GM12878 (cell line): ENCODE measurements around the gene SLC44A4. TPM values are rescaled to one million over a fixed set of nuclear protein-coding genes. Genes with fewer than 3 reads are reported as not detected.

ENCODE experiments used
- ATF7 ChIP-seq: fragments of 450-650 bp; IDR thresholded peaks from 2 replicates; pipeline ENCODE4 v1.6.1; 2016; ENCODE audit warnings: low read depth, mild to moderate bottlenecking
- BCLAF1 ChIP-seq: fragments of 450-650 bp; IDR thresholded peaks from 2 replicates; pipeline ENCODE4 v1.6.1; 2017; ENCODE audit warnings: antibody characterized with exemption, mild to moderate bottlenecking, moderate library complexity
- CHD4 ChIP-seq: fragments of 200-600 bp; sonication (generic); IDR thresholded peaks from 2 replicates; pipeline ENCODE4 v1.6.1; 2016; ENCODE audit warnings: mild to moderate bottlenecking
- CREB1 ChIP-seq: IDR thresholded peaks from 2 replicates; pipeline ENCODE4 v1.6.1; 2012; ENCODE audit warnings: low read depth, mild to moderate bottlenecking, inconsistent platforms
- E2F4 ChIP-seq: IDR thresholded peaks from 2 replicates; pipeline ENCODE4 v1.6.1; 2012; ENCODE audit warnings: low read depth, low read length, improper control_type of control experiment
- FOXM1 ChIP-seq: IDR thresholded peaks from 2 replicates; pipeline ENCODE4 v1.6.1; 2012; ENCODE audit warnings: low read depth, mild to moderate bottlenecking, inconsistent platforms, low read length, moderate library complexity
- IKZF1 ChIP-seq: fragments of 450-650 bp; conservative IDR thresholded peaks from 2 replicates; pipeline ENCODE4 v1.6.1; 2017; ENCODE audit warnings: antibody characterized with exemption, mild to moderate bottlenecking
- IKZF2 ChIP-seq, 2 experiments: fragments of 450-650 bp; IDR thresholded peaks; 2 replicates each; pipeline ENCODE4 v1.6.1; 2017; ENCODE audit warnings: mild to moderate bottlenecking in 2 of 2, moderate library complexity in 2 of 2
- IRF5 ChIP-seq: fragments of 450-650 bp; IDR thresholded peaks from 2 replicates; pipeline ENCODE4 v1.6.1; 2017; ENCODE audit warnings: borderline replicate concordance
- KLF5 ChIP-seq: fragments of 450-650 bp; IDR thresholded peaks from 2 replicates; pipeline ENCODE4 v1.6.1; 2014; ENCODE audit warnings: mild to moderate bottlenecking; ENCODE audit not compliant: partially characterized antibody
- RELA ChIP-seq: fragments of 450-650 bp; IDR thresholded peaks from 2 replicates; pipeline ENCODE4 v1.8.0; 2014; ENCODE audit warnings: borderline replicate concordance; ENCODE audit not compliant: partially characterized antibody
- SMAD5 ChIP-seq: IDR thresholded peaks from 2 replicates; pipeline ENCODE4 v1.6.1; 2016; ENCODE audit warnings: antibody characterized with exemption, low read depth
- TCF12 ChIP-seq: IDR thresholded peaks from 2 replicates; pipeline ENCODE4 v1.6.1; 2011; ENCODE audit warnings: low read depth, mild to moderate bottlenecking, low read length
- TCF3 ChIP-seq: IDR thresholded peaks from 2 replicates; pipeline ENCODE4 v1.6.1; 2012; ENCODE audit warnings: low read depth, mild to moderate bottlenecking, low read length, borderline replicate concordance; ENCODE audit not compliant: insufficient read depth
- polyA plus RNA-seq, 11 experiments: library from polyadenylated mRNA; depleted of rRNA in 4 of 11; unstranded in 6 of 11; stranded (reverse) in 5 of 11; fragments of >200 nt; fragmentation: Nextera tagmentation in 4 of 11; fragmentation: Illumina TruSeq in 1 of 11; extraction: Ambion mirVana in 4 of 11; extraction: Trizol in 1 of 11; gene quantifications; 1 replicate in 1 of 11; 2 replicates in 10 of 11; pipeline versions ENCODE4 v1.2.1 to v1.2.3, GENCODE V29; 2011 to 2016; ENCODE audit warnings: inconsistent platforms in 2 of 11, missing spikeins in 2 of 11, low read depth in 1 of 11
- total RNA-seq, 4 experiments: library from RNA; depleted of rRNA in 3 of 4; stranded (reverse); fragments of >200 nt in 3 of 4; fragmentation: Illumina TruSeq in 1 of 4; extraction: Trizol in 1 of 4; gene quantifications; 2 replicates each; pipeline versions ENCODE4 v1.2.1 to v1.2.3, GENCODE V29; 2013 to 2021
- TF ChIP-seq, protein P1 (sequence below): fragments of 450-650 bp; formaldehyde crosslinking; IDR thresholded peaks from 2 replicates; pipeline ENCODE4 v1.4.0; 2020; ENCODE audit warnings: mild to moderate bottlenecking, moderate library complexity
- TF ChIP-seq, protein P2 (sequence below): fragments of 450-650 bp; IDR thresholded peaks from 2 replicates; pipeline ENCODE4 v1.6.1; 2018; ENCODE audit warnings: mild to moderate bottlenecking, low read depth, moderate library complexity; ENCODE audit not compliant: partially characterized antibody

The SLC44A4 gene
- total and polyA plus RNA-seq, 10 of the 15 experiments (the other 5 are each of a cell fraction or from before 2014, with no cell fraction given), result 0.04 to 0.24 (median 0.15) TPM; not detected in 3

DNA sequence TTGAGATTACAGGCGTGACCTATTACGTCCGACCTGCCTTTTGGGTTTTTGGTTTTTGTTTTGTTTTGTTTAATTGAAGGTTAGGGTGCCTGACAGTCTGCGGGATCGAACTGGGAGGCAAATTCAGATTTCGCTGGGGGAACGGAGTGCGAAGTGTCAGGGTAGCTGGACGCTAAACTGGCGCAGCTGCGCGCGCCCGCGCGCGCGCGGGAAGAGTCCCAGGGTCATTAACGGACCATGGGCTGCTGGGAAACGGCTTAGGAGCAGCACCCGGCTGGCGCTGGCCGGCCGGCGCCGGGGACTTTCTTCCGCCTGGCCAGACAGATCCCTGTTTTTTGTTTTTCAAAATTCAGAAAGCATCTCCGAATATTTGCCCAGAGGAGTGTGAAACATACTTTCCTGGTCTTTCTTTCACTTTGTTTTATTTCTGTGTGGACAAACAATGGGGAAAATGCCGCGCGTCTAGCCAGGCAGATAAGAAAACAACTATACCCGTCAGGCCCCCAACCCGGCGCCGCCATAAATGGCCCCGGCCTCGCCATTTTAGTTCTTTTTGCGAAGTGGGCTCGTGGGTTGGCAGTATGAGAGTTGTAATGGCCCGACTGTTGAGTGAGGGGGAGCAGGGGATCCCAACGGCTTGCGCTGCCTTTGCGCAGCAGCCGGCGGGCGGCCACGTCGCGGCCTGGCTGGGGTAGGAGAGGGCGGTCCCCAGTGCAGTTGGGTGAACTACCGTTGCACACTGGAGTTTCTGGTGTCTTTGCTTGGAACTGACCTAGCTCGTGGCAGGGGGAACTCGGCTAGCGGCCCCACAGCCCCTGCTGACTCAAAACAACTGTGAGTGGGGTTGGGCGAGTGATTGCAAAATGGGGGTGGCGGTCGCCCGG is 44.2 kb downstream of the SLC44A4 start (continued):
- TF ChIP-seq IRF5 (peak; percentile 95), E2F4 (peak; percentile 47; the same call in 1 of the 2 replicates), IKZF1 (peak; percentile 84), SMAD5 (peak; percentile 99), CREB1 (peak; percentile 18), KLF5 (peak; percentile 54), CHD4 (no peak), RELA (peak; percentile 29), BCLAF1 (no peak), IKZF2 (IDR thresholded peaks at IDR 0.05) (peak in 1 of 2 experiments; percentile 60; a peak in 1 of 4 replicates), TCF12 (peak; percentile 65; the same call in 1 of the 2 replicates), FOXM1 (no peak; the same call in 1 of the 2 replicates), ATF7 (peak; percentile 47), TCF3 (peak; percentile 69; the same call in 1 of the 2 replicates)
- TF ChIP-seq, protein P1, sequence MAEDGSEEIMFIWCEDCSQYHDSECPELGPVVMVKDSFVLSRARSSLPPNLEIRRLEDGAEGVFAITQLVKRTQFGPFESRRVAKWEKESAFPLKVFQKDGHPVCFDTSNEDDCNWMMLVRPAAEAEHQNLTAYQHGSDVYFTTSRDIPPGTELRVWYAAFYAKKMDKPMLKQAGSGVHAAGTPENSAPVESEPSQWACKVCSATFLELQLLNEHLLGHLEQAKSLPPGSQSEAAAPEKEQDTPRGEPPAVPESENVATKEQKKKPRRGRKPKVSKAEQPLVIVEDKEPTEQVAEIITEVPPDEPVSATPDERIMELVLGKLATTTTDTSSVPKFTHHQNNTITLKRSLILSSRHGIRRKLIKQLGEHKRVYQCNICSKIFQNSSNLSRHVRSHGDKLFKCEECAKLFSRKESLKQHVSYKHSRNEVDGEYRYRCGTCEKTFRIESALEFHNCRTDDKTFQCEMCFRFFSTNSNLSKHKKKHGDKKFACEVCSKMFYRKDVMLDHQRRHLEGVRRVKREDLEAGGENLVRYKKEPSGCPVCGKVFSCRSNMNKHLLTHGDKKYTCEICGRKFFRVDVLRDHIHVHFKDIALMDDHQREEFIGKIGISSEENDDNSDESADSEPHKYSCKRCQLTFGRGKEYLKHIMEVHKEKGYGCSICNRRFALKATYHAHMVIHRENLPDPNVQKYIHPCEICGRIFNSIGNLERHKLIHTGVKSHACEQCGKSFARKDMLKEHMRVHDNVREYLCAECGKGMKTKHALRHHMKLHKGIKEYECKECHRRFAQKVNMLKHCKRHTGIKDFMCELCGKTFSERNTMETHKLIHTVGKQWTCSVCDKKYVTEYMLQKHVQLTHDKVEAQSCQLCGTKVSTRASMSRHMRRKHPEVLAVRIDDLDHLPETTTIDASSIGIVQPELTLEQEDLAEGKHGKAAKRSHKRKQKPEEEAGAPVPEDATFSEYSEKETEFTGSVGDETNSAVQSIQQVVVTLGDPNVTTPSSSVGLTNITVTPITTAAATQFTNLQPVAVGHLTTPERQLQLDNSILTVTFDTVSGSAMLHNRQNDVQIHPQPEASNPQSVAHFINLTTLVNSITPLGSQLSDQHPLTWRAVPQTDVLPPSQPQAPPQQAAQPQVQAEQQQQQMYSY (CRISPR knock-in tag), result no peak
- TF ChIP-seq, protein P2, sequence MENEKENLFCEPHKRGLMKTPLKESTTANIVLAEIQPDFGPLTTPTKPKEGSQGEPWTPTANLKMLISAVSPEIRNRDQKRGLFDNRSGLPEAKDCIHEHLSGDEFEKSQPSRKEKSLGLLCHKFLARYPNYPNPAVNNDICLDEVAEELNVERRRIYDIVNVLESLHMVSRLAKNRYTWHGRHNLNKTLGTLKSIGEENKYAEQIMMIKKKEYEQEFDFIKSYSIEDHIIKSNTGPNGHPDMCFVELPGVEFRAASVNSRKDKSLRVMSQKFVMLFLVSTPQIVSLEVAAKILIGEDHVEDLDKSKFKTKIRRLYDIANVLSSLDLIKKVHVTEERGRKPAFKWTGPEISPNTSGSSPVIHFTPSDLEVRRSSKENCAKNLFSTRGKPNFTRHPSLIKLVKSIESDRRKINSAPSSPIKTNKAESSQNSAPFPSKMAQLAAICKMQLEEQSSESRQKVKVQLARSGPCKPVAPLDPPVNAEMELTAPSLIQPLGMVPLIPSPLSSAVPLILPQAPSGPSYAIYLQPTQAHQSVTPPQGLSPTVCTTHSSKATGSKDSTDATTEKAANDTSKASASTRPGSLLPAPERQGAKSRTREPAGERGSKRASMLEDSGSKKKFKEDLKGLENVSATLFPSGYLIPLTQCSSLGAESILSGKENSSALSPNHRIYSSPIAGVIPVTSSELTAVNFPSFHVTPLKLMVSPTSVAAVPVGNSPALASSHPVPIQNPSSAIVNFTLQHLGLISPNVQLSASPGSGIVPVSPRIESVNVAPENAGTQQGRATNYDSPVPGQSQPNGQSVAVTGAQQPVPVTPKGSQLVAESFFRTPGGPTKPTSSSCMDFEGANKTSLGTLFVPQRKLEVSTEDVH, result peak; percentile 74
